ENCODE measurements around the gene CYP4F8.
"Not testable (repeated sequence)": the region's sequence is repeated elsewhere in the genome, so short reads cannot be mapped to it uniquely, and the experiment has no call there.

Gene CYP4F8

DNA sequence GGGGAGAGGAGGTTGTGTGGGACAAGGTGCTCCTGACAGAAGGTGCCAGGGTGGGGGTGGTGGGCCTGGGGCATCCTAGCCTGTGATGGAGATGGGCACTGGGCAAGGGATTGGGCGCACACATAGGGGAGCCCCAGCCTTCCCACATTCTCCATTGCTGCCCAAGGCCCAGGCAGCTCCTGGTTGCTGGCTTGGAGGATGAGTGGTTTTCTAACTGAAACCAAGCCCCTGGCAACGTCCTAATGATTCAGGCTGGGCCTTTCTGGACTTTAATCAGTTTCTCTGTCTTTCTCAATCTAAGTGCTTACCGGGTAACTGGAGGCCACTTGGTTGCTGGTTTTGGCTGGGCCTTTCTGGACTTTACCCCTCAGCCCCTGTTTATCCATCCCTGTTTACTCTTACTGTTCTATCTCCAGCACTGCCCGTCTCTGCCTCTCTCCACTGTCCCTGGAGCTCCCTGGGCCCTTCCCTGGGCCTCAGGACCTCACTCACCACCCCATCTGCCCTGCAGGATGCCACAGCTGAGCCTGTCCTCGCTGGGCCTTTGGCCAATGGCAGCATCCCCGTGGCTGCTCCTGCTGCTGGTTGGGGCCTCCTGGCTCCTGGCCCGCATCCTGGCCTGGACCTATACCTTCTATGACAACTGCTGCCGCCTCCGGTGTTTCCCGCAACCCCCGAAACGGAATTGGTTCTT, 26.0 kb downstream of the CYP4F8 start:
- TF ChIP-seq CTCF (conservative IDR thresholded peaks at IDR 0.05), result no peak
- peak overlapping the region; percentile 63 for H3K27ac ChIP-seq

- TF ChIP-seq CTCF (conservative IDR thresholded peaks at IDR 0.05), result no peak
- no peak overlapping the region for H3K27ac ChIP-seq
These were observed 27.0 kb downstream of the CYP4F8 start for GRCh38 chr19:15641901-15642491.

- no peak overlapping the region for H3K27ac ChIP-seq
These were observed 27.8 kb downstream of the CYP4F8 start for GRCh38 chr19:15642807-15643206.

DNA sequence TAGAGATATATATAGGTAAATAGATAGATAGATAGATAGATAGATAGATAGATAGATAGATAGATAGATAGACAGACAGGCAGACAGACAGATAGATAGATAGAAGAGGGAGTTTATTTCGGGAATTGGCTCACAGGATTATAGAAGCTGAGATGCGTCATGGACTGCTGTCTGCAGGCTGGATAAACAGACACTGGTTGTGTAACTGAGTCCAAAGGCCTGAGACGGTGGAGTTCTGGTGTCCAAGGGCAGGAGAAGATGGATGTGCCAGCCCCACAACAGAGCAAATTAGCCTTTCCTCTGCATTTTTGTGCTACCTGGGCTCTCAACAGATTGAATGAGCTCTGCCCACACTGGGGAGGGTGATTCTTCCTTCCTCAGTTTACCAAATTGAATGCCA, 28.4 kb downstream of the CYP4F8 start:
- no peak overlapping the region for H3K27ac ChIP-seq
- no peak for TF ChIP-seq CTCF (conservative IDR thresholded peaks at IDR 0.05)

More at GRCh38 chr19:15642807-15643206, 27.8 kb downstream of the CYP4F8 start:
- no peak for TF ChIP-seq CTCF (conservative IDR thresholded peaks at IDR 0.05)

DNA sequence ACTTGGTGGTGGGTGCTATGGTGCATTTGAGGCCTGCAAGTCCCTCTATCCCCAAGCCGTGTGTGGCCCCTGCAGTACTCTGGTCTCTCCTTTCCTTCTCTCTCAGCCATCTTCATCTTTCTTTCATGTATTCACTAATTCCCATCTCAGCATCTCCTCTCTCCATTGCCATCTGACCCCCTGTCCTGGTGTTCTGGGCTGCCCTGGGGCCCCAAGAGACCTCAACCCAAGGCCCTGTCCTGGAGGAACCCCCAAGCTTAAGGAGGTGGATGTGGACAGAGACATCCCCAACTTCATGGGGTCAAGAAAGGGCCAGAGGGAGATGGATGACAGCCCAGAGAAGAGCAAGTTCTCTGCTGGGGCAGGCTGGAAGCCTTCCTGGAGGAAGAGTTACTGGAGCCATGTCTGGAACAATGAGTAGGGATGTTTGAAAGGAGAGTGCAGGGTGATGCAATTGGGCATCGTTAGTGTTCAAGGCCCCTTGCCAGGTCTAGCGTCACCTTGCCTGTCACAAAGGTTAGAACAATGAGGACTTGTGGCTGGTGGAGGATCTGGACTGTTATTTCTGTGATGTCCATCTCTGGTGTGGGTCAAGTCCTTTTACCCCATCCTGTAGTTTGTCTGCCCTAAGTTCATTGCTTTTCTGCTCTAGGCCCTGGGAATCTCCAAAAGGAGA, 29.2 kb downstream of the CYP4F8 start:
- no peak overlapping the region for H3K27ac ChIP-seq
- TF ChIP-seq CTCF (conservative IDR thresholded peaks at IDR 0.05), result no peak

DNA sequence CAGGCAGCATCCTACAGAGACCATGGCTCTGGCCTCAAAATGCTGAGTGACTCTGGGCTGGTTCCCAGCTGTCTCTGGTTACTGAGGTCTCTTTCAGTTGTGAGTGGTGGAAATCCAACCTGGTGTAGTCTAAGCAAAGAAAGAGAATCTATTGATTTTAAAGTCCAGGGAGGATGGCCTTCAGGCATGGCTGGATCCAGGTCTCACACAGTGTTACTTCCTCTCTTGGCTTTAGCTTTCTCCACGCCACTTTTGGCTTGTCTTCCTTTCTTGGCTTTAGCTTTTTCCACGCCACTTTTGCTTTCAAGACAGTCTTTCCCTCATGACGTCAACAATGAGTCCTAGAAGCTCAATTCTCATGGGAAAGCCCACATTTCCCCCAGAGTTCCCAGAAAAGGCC, 29.8 kb downstream of the CYP4F8 start:
- no peak overlapping the region for H3K27ac ChIP-seq
- TF ChIP-seq CTCF (conservative IDR thresholded peaks at IDR 0.05), result no peak

- no peak for TF ChIP-seq CTCF (conservative IDR thresholded peaks at IDR 0.05)
These were observed 34.5 kb downstream of the CYP4F8 start for GRCh38 chr19:15649526-15649925.

GRCh38 chr19:15650123-15650522, 35.1 kb downstream of the CYP4F8 start:
- not testable (repeated sequence) for H3K27ac ChIP-seq

More at GRCh38 chr19:15649526-15649925, 34.5 kb downstream of the CYP4F8 start:
- no peak overlapping the region for H3K27ac ChIP-seq

Data from VCaP (cell line).